NB4 (cell line): ENCODE measurements around the gene HDAC11.

Source experiments
- DNase-seq: peaks from one replicate; pipeline ENCODE4 v3.0.0; 2010; ENCODE audit warnings: low read depth
- H3K4me3 ChIP-seq: one replicate; pipeline ENCODE4 v1.5.1; 2011; ENCODE audit warnings: mild to moderate bottlenecking, low read depth, low read length, moderate library complexity
- MYC ChIP-seq: IDR thresholded peaks from 2 replicates; pipeline ENCODE4 v1.6.1; 2011; ENCODE audit warnings: low read depth, low read length
- POLR2A ChIP-seq: IDR thresholded peaks from 2 replicates; pipeline ENCODE4 v1.6.1; 2011; ENCODE audit warnings: mild to moderate bottlenecking; ENCODE audit not compliant: insufficient read length; ENCODE audit errors: extremely low read depth
- TF ChIP-seq, protein P1 (sequence below): IDR thresholded peaks from one replicate; pipeline ENCODE4 v1.5.1; 2012; ENCODE audit warnings: low read depth, low read length
- TF ChIP-seq, protein P2 (sequence below): IDR thresholded peaks from 2 replicates; pipeline ENCODE4 v1.6.1; 2011; ENCODE audit warnings: low read depth, low read length

HDAC11 gene

DNA sequence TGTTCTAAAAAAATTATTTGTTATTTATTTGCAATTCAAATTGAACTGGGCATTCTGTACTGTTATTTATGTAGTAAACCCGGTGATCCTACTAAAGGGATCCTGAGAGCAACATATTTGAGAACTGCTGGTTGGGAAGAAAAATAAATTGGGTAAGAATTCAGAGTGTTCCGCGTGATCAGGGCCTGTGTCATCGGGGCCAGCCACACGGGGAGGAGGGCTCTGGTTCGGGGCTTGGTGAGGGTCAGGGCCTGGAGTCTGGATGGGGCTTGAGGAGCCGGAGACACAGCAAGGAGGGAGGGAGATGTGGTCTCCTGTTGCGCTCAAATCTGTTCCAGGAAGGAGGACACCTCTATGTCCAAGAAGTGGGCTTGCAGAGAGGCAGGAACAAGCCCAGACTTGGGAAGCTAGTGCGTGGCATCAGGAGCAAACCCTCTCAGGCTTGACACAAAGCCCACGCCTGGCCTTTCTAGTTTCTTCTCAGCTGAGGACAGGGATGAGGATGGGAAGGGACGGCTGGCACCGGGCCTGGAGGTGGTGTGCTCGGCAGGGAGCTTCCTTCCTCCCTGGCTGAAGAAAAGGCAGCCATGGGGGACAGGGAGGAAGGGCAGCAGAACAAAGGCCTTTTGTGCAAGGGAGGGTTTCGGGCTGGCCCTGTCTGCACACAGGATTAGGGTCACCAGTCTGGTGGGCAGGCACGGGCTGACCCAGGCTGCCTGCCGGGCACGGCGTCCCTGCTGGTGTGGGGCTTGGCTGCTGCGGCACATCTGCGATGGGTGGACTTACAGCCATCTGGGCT lies 45.9 kb downstream of the HDAC11 start:
- DNase-seq, result no peak
- TF ChIP-seq MYC (no peak), POLR2A (no peak)
- TF ChIP-seq, protein P1, sequence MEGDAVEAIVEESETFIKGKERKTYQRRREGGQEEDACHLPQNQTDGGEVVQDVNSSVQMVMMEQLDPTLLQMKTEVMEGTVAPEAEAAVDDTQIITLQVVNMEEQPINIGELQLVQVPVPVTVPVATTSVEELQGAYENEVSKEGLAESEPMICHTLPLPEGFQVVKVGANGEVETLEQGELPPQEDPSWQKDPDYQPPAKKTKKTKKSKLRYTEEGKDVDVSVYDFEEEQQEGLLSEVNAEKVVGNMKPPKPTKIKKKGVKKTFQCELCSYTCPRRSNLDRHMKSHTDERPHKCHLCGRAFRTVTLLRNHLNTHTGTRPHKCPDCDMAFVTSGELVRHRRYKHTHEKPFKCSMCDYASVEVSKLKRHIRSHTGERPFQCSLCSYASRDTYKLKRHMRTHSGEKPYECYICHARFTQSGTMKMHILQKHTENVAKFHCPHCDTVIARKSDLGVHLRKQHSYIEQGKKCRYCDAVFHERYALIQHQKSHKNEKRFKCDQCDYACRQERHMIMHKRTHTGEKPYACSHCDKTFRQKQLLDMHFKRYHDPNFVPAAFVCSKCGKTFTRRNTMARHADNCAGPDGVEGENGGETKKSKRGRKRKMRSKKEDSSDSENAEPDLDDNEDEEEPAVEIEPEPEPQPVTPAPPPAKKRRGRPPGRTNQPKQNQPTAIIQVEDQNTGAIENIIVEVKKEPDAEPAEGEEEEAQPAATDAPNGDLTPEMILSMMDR, result no peak
- TF ChIP-seq, protein P2, sequence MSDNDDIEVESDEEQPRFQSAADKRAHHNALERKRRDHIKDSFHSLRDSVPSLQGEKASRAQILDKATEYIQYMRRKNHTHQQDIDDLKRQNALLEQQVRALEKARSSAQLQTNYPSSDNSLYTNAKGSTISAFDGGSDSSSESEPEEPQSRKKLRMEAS, result no peak
- H3K4me3 ChIP-seq, result no peak overlapping the region

DNA sequence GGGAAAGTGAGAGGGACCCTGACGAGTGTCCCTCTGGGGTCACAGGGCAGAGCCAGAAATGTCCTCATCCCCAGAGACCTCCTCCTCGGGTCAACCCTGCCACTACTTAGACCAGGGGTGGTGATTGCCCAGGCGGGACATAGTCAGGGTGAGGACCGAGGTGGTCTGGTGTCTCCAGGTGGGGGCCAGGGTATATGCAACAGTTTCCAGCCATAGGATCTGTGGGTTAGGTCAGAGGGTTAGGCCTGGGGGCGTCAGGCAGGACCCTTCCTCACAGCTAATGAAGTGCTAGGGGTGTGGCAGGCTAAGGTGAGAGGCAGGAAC lies 46.5 kb downstream of the HDAC11 start:
- no peak for DNase-seq
- TF ChIP-seq, protein P2, result no peak
- TF ChIP-seq, protein P1, result no peak
- TF ChIP-seq POLR2A (no peak), MYC (no peak)
- no peak overlapping the region for H3K4me3 ChIP-seq

- no peak overlapping the region for H3K4me3 ChIP-seq
- TF ChIP-seq, protein P1, result no peak
- TF ChIP-seq, protein P2, result no peak
- TF ChIP-seq POLR2A (no peak), MYC (no peak)
- DNase-seq, result peak; percentile 28
Measured at GRCh38 chr3:13528217-13528867, 48.2 kb downstream of the HDAC11 start.

DNA sequence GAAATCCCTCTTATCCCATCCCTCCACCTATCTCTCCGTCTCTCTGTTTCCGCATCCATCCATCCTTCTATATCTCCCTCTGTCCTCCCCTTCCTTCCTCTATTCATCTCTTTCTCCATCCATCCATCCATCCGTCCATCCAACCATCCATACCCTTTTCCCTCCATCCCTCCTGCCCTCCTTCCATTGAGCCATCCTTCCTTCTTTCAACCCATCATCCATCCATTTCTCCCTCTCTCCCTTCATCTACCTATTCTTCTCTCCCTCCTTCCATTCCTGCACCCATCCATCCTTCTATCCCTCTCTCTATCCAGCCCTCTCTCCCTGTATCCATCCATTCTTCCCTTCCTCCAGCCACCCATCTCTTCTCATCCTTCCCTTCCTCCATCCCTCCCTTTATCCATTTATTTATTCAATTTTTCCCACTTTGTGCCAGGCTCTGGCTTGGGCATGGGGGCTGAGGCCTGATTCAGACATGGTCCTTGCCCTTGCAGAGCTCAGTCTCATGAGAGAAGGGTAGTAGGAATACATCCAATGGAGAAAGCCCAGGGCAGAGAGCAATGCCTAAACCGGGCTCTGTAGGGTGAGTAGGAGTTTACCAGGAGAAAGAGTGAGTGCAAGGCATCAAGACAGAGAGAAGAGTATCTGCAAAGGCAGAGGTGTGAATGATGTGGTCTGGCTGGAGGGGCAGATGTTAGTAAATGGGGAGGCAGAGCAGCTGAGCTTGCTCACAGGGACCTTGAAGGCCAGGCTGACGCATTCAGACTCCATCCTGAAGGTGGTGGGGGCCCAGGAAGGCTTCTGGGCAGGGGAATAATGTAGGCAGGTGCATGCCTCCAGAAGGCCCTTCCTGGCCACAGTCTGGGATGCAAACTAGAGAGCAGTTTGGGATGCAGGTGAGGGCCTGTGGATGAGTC lies 49.3 kb downstream of the HDAC11 start:
- H3K4me3 ChIP-seq, result no peak overlapping the region
- TF ChIP-seq MYC (no peak), POLR2A (no peak)
- TF ChIP-seq, protein P1, result no peak
- TF ChIP-seq, protein P2, result no peak
- DNase-seq, result no peak

DNA sequence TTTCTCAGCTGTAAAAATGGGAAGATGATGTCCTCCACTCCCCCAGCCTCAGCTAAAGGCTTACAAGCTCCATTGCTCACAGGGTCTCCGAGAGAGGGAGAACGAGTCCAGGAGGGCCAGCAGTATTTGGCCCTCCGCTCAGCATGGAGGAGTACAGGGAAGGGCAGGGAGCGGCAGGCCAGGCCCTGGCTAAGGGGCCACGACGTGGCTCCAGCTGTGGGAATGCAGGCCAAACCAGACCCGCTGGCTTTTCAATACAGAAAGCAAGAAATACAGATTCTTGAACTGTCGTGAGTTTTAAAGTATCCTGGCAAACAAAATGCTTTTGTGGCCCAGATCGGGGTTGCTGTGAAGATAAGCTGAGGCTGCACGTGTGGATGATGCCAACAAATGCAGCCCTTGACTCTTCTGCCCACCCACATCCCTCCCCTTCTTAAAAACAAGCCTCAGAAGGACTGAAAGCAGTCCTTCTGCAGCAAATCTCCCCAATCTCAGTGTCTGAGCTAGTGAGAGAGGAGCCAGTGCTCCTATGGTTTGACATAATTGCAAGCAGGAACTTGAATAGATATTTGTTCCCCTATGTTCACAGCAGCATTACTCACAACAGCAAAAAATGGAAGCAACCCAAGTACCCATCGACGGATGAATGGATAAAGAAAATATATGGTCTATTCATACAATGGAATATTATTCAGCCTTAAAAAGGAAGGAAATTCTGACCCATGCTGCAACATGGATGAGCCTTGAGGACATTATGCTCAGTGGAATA lies 50.3 kb downstream of the HDAC11 start:
- DNase-seq, result no peak
- no peak for TF ChIP-seq MYC
- TF ChIP-seq, protein P2, result no peak
- TF ChIP-seq, protein P1, result no peak
- TF ChIP-seq POLR2A, result no peak
- H3K4me3 ChIP-seq, result no peak overlapping the region
